HFFc6 (cell line): ENCODE measurements around the gene ATAD2B. TPM values are rescaled to one million over a fixed set of nuclear protein-coding genes. Genes with fewer than 3 reads are reported as not detected.

Source experiments
- DNase-seq: peaks from one replicate; pipeline ENCODE4 v3.0.0-alpha.2; 2018
- H3K27ac Mint-ChIP-seq: 2 replicates; pipeline ENCODE4 v1.8.0; 2020; ENCODE audit warnings: mild to moderate bottlenecking, mixed read lengths
- H3K27me3 Mint-ChIP-seq: 2 replicates; pipeline ENCODE4 v1.8.0; 2021; ENCODE audit warnings: mild to moderate bottlenecking, moderate library complexity, mixed read lengths; ENCODE audit not compliant: insufficient read depth
- H3K36me3 Mint-ChIP-seq: 2 replicates; pipeline ENCODE4 v1.8.0; 2021; ENCODE audit warnings: low read depth, mixed read lengths
- H3K4me1 Mint-ChIP-seq: 2 replicates; pipeline ENCODE4 v1.8.0; 2020; ENCODE audit warnings: low read depth, mixed read lengths
- H3K4me3 Mint-ChIP-seq: 2 replicates; pipeline ENCODE4 v1.8.0; 2020; ENCODE audit warnings: mild to moderate bottlenecking, moderate library complexity, mixed read lengths
- H3K9me3 Mint-ChIP-seq: 2 replicates; pipeline ENCODE4 v1.8.0; 2020; ENCODE audit warnings: mild to moderate bottlenecking, mixed read lengths
- total RNA-seq, 6 experiments: library from RNA; stranded (reverse); fragmentation: NEBNext Ultra II Directional; extraction: Animal tissue kit (Norgen Biotek cat#: 25700); gene quantifications; 2 replicates in 1 of 6; 3 replicates in 5 of 6; pipeline ENCODE4 v1.2.3, GENCODE V29; 2021
- TF ChIP-seq, protein P1 (sequence below): fragments of 200-600 bp; sonication (generic); IDR thresholded peaks from 2 replicates; pipeline ENCODE4 v1.5.0; 2021; ENCODE audit warnings: antibody characterized with exemption, mild to moderate bottlenecking

The ATAD2B gene
- total RNA-seq, 6 experiments from 2014 or later: 4.8 to 6.1 (median 4.9) TPM

GRCh38 chr2:23767876-23768621 is 158.9 kb downstream of the ATAD2B start:
- H3K4me1 Mint-ChIP-seq: peaks cover 12% of the 10 kb centered on the region; the same call in 1 of the 2 replicates
- H3K36me3 Mint-ChIP-seq: peaks cover 27% of the 10 kb centered on the region
- H3K9me3 Mint-ChIP-seq: no peaks in the 10 kb centered on the region
- DNase-seq: no peak
- no peak overlapping the region for H3K27ac Mint-ChIP-seq
- no peak overlapping the region for H3K4me3 Mint-ChIP-seq
- TF ChIP-seq, protein P1, sequence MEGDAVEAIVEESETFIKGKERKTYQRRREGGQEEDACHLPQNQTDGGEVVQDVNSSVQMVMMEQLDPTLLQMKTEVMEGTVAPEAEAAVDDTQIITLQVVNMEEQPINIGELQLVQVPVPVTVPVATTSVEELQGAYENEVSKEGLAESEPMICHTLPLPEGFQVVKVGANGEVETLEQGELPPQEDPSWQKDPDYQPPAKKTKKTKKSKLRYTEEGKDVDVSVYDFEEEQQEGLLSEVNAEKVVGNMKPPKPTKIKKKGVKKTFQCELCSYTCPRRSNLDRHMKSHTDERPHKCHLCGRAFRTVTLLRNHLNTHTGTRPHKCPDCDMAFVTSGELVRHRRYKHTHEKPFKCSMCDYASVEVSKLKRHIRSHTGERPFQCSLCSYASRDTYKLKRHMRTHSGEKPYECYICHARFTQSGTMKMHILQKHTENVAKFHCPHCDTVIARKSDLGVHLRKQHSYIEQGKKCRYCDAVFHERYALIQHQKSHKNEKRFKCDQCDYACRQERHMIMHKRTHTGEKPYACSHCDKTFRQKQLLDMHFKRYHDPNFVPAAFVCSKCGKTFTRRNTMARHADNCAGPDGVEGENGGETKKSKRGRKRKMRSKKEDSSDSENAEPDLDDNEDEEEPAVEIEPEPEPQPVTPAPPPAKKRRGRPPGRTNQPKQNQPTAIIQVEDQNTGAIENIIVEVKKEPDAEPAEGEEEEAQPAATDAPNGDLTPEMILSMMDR: no peak
- no peaks in the 10 kb centered on the region; the same call in 1 of the 2 replicates for H3K27me3 Mint-ChIP-seq

GRCh38 chr2:23762141-23762540 is 164.8 kb downstream of the ATAD2B start:
- Mint-ChIP-seq H3K9me3 (no peaks in the 10 kb centered on the region), H3K27ac (no peak overlapping the region), H3K4me1 (peaks cover 23% of the 10 kb centered on the region), H3K36me3 (peaks cover 5% of the 10 kb centered on the region), H3K4me3 (no peak overlapping the region), H3K27me3 (peaks cover 1% of the 10 kb centered on the region; the same call in 1 of the 2 replicates)
- DNase-seq: no peak
- TF ChIP-seq, protein P1: no peak

- no peak overlapping the region for H3K4me3 Mint-ChIP-seq
- peaks cover 1% of the 10 kb centered on the region; the same call in 1 of the 2 replicates for H3K27me3 Mint-ChIP-seq
- no peaks in the 10 kb centered on the region for H3K9me3 Mint-ChIP-seq
- H3K27ac Mint-ChIP-seq: no peak overlapping the region
- H3K36me3 Mint-ChIP-seq: peaks cover 10% of the 10 kb centered on the region
- peaks cover 28% of the 10 kb centered on the region for H3K4me1 Mint-ChIP-seq
- DNase-seq: no peak
- TF ChIP-seq, protein P1: no peak
Measured at GRCh38 chr2:23761638-23762037, 165.3 kb downstream of the ATAD2B start.

DNA sequence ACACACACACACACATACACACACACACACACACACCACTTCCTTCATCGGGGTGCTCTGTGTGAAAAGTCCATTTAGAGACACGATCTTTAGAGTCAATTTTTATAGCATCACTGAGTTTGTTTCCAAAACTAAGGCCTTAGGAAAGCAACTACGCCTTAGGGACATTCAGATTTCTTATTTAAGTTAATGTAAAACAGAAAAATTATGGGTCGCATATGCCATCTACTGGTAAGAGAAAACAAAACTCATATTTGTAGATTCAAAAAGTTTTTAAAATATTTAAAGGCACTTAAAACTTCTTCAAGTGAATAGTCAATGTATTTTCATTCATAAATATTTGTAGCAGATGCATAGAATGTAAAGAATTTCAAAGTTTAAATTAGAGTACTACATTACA is 166.2 kb downstream of the ATAD2B start:
- Mint-ChIP-seq H3K36me3 (peaks cover 10% of the 10 kb centered on the region), H3K27me3 (peaks cover 1% of the 10 kb centered on the region; the same call in 1 of the 2 replicates), H3K4me1 (peaks cover 37% of the 10 kb centered on the region), H3K4me3 (no peak overlapping the region), H3K9me3 (no peaks in the 10 kb centered on the region), H3K27ac (0 out of 2 replicates have a peak overlapping the region, but pooled peaks have one; percentile 5)
- TF ChIP-seq, protein P1: peak; percentile 75
- peak; percentile 55 for DNase-seq

DNA sequence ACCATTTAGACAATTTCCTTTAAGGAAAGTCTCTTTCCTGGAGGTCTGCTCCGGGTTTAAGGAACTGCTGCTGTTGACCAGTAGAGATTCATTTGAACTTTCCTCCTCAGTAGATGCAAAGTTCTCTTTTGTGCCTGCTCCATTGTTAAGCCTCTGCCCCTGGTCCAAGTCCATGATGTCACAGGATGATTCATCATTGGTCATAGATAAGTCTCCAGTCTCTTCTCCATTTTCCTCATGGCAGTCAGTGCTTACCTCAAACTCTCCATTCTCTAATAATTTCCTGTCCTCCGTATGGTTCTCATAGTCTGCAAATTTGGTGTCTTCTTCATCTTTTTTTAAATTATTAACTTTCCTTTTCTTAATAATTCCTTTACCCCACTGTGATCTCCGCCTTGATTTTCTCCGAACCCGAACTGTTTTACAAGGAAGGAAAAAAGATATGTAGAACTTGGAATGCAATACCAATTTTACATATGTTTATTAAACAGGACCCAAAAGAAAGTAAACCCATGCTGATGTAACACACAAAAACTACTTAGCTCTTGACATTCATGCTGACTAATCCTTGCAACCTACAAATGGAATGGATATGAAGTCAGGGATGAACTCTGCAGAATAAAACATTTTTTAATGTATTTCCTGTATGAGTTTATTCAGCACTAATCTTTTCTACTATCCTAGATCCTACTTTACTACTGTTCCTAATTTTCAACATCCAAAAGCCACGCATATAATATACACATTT is 169.1 kb downstream of the ATAD2B start:
- H3K27ac Mint-ChIP-seq: peak overlapping the region; percentile 88
- peaks cover 65% of the 10 kb centered on the region for H3K4me1 Mint-ChIP-seq
- peak overlapping the region; percentile 45 for H3K4me3 Mint-ChIP-seq
- peaks cover 23% of the 10 kb centered on the region for H3K36me3 Mint-ChIP-seq
- TF ChIP-seq, protein P1: no peak
- H3K9me3 Mint-ChIP-seq: no peaks in the 10 kb centered on the region
- peak; percentile 75 for DNase-seq
- peaks cover 1% of the 10 kb centered on the region; the same call in 1 of the 2 replicates for H3K27me3 Mint-ChIP-seq
